ENCODE data around the gene YES1.

Gene YES1

GRCh38 chr18:840516-840915 lies 28.5 kb upstream of the YES1 start:
- no peak overlapping the region for H2AK5ac ChIP-seq (ENCODE audit: low read depth, low read length)
- H2BK5ac ChIP-seq (ENCODE audit: low read length), result no peak overlapping the region
- DNase-seq (ENCODE audit: low spot score), result no peak
- no peak overlapping the region for H3K9ac ChIP-seq (ENCODE audit: low read depth, low read length, poor library complexity)
- H2AFZ ChIP-seq (ENCODE audit: low read length), result no peak overlapping the region
- no peak overlapping the region for H3K4me2 ChIP-seq (ENCODE audit: insufficient read depth, low read length, poor library complexity, severe bottlenecking)
- no peak overlapping the region for H3K4ac ChIP-seq (ENCODE audit: low read length)
- H3K36me3 ChIP-seq (replicated peaks in 1 of 2; ENCODE audit: control insufficient read depth in 2 of 2, insufficient read depth in 2 of 2, low read length in 2 of 2), result no peaks in the 10 kb centered on the region
- H2BK12ac ChIP-seq (ENCODE audit: low read length), result no peak overlapping the region
- H3K4me3 ChIP-seq (ENCODE audit: low read length in 2 of 2), result no peak overlapping the region
- no CpG with 5 or more reads among the region's 2 CpGs for whole genome bisulfite sequencing, 2 donors (ENCODE audit: extremely low coverage in 2 of 2, insufficient read length in 2 of 2, insufficient replicate concordance in 1 of 2)
- no peaks in the 10 kb centered on the region for H3K79me1 ChIP-seq (ENCODE audit: low read depth, low read length)
- H2BK120ac ChIP-seq (ENCODE audit: low read depth, low read length), result no peak overlapping the region
- peaks cover 0 to 2% of the 10 kb centered on the region in 2 donors for H3K4me1 ChIP-seq (ENCODE audit: control insufficient read depth in 2 of 2, insufficient read depth in 1 of 2, low read depth in 1 of 2, low read length in 2 of 2)
- H3K27ac ChIP-seq (replicated peaks; ENCODE audit: low read length), result no peak overlapping the region
- H3K9me3 ChIP-seq (replicated peaks in 1 of 2; ENCODE audit: control insufficient read depth in 2 of 2, insufficient read depth in 1 of 2, low read depth in 1 of 2, low read length in 2 of 2), result no peaks in the 10 kb centered on the region
- H3K27me3 ChIP-seq (ENCODE audit: control insufficient read depth in 3 of 3, insufficient read depth in 3 of 3, low read depth in 1 of 3, low read length in 3 of 3), result no peaks in the 10 kb centered on the region
- no peak overlapping the region for H3K23ac ChIP-seq (ENCODE audit: low read depth, low read length, poor library complexity)
- H3K14ac ChIP-seq (ENCODE audit: low read length), result no peak overlapping the region
- no peak overlapping the region for H3K18ac ChIP-seq (ENCODE audit: low read length)
- H2BK15ac ChIP-seq (ENCODE audit: low read length), result no peak overlapping the region
- H4K8ac ChIP-seq (ENCODE audit: low read depth, low read length), result no peak overlapping the region
- no peak overlapping the region for H4K91ac ChIP-seq (ENCODE audit: low read depth, low read length, poor library complexity)

DNA sequence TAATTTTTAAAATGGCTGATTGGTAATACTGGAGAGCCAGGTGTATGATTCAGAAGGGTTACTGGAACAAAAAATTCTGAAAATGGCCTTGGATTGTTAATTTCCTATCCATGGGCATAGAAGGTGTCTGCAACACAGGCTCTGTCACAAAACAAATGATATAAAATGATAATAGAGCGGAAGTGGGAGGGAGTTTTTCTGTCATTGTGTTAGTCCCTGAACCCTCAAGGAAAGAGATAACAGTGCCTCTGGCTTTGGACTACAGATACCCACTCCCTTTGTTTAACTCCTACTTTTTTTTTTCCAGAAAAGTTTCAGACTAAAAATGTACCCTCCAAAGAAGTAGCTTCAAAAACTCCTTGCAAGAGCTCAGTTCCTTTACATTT lies 28.0 kb upstream of the YES1 start:
- Histone ChIP-seq H3K18ac (ENCODE audit: low read length) (no peak overlapping the region), H3K9me3 (replicated peaks in 1 of 2; ENCODE audit: control insufficient read depth in 2 of 2, insufficient read depth in 1 of 2, low read depth in 1 of 2, low read length in 2 of 2) (no peaks in the 10 kb centered on the region), H3K23ac (ENCODE audit: low read depth, low read length, poor library complexity) (no peak overlapping the region), H2BK120ac (ENCODE audit: low read depth, low read length) (no peak overlapping the region), H3K4me3 (ENCODE audit: low read length in 2 of 2) (no peak overlapping the region), H3K27ac (replicated peaks; ENCODE audit: low read length) (no peak overlapping the region), H3K79me1 (ENCODE audit: low read depth, low read length) (no peaks in the 10 kb centered on the region), H2BK15ac (ENCODE audit: low read length) (no peak overlapping the region), H3K9ac (ENCODE audit: low read depth, low read length, poor library complexity) (no peak overlapping the region), H2BK12ac (ENCODE audit: low read length) (no peak overlapping the region), H2BK5ac (ENCODE audit: low read length) (no peak overlapping the region), H2AFZ (ENCODE audit: low read length) (no peak overlapping the region), H4K8ac (ENCODE audit: low read depth, low read length) (no peak overlapping the region), H3K4me2 (ENCODE audit: insufficient read depth, low read length, poor library complexity, severe bottlenecking) (no peak overlapping the region), H3K4me1 (ENCODE audit: control insufficient read depth in 2 of 2, insufficient read depth in 1 of 2, low read depth in 1 of 2, low read length in 2 of 2) (peaks cover 0 to 2% of the 10 kb centered on the region in 2 donors), H2AK5ac (ENCODE audit: low read depth, low read length) (no peak overlapping the region), H4K91ac (ENCODE audit: low read depth, low read length, poor library complexity) (no peak overlapping the region), H3K36me3 (replicated peaks in 1 of 2; ENCODE audit: control insufficient read depth in 2 of 2, insufficient read depth in 2 of 2, low read length in 2 of 2) (no peaks in the 10 kb centered on the region), H3K27me3 (ENCODE audit: control insufficient read depth in 3 of 3, insufficient read depth in 3 of 3, low read depth in 1 of 3, low read length in 3 of 3) (no peaks in the 10 kb centered on the region), H3K4ac (ENCODE audit: low read length) (no peak overlapping the region), H3K14ac (ENCODE audit: low read length) (no peak overlapping the region)
- DNase-seq (ENCODE audit: low spot score), result no peak
- WGBS, 2 donors (ENCODE audit: extremely low coverage in 2 of 2, insufficient read length in 2 of 2, insufficient replicate concordance in 1 of 2), result no CpG with 5 or more reads among the region's 1 CpG

DNA sequence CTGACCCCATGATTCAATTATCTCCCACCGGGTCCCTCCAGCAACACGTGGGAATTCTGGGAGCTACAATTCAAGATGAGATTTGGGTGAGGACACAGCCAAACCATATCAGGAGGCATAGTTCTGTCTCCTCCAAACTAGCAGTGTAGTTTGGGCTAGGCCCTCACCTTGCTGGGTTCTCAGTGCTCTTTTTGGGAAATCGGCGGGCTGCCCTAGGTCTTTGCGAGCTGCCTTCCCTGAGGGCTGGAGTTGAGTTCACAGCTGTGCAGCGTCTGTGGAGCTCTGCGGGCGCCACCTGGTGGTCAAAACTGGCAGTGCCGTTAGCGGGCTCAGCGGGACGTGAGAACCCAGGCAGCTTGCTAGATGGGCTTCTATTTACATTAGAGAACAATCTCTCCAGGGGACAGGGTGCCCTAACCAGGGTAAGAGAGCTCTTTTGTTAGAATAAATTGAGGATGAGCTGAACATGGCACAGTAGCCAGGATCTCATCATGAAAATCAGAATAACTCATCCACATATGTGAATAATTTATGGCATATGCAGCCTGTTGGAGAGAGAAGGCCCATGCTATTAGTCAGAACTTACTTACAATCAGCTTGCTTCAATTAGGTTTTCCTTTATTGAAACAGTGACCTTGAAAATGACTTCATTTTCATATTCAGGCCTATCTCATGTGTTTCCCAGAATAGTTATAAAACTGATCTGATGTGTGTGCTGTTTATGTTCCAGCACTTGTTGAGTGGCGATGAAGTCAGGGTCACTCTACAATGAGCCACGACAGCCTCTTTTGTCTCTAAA lies 27.4 kb upstream of the YES1 start:
- Histone ChIP-seq H3K18ac (ENCODE audit: low read length) (peak overlapping the region; percentile 35), H2BK12ac (ENCODE audit: low read length) (no peak overlapping the region), H3K79me1 (ENCODE audit: low read depth, low read length) (no peaks in the 10 kb centered on the region), H3K9ac (ENCODE audit: low read depth, low read length, poor library complexity) (no peak overlapping the region), H3K23ac (ENCODE audit: low read depth, low read length, poor library complexity) (peak overlapping the region; percentile 23), H3K4me3 (ENCODE audit: low read length in 2 of 2) (peak overlapping the region in 1 of 2 donors; percentile 30), H2AK5ac (ENCODE audit: low read depth, low read length) (no peak overlapping the region), H2BK120ac (ENCODE audit: low read depth, low read length) (no peak overlapping the region), H4K8ac (ENCODE audit: low read depth, low read length) (no peak overlapping the region), H3K4me1 (ENCODE audit: control insufficient read depth in 2 of 2, insufficient read depth in 1 of 2, low read depth in 1 of 2, low read length in 2 of 2) (peaks cover 0 to 2% of the 10 kb centered on the region in 2 donors), H3K14ac (ENCODE audit: low read length) (no peak overlapping the region), H2BK15ac (ENCODE audit: low read length) (no peak overlapping the region), H3K27me3 (ENCODE audit: control insufficient read depth in 3 of 3, insufficient read depth in 3 of 3, low read depth in 1 of 3, low read length in 3 of 3) (no peaks in the 10 kb centered on the region), H2BK5ac (ENCODE audit: low read length) (no peak overlapping the region), H4K91ac (ENCODE audit: low read depth, low read length, poor library complexity) (no peak overlapping the region), H3K4me2 (ENCODE audit: insufficient read depth, low read length, poor library complexity, severe bottlenecking) (no peak overlapping the region), H3K9me3 (replicated peaks in 1 of 2; ENCODE audit: control insufficient read depth in 2 of 2, insufficient read depth in 1 of 2, low read depth in 1 of 2, low read length in 2 of 2) (no peaks in the 10 kb centered on the region), H3K36me3 (replicated peaks in 1 of 2; ENCODE audit: control insufficient read depth in 2 of 2, insufficient read depth in 2 of 2, low read length in 2 of 2) (no peaks in the 10 kb centered on the region), H3K27ac (replicated peaks; ENCODE audit: low read length) (no peak overlapping the region), H3K4ac (ENCODE audit: low read length) (no peak overlapping the region), H2AFZ (ENCODE audit: low read length) (peak overlapping the region; percentile 91)
- DNase-seq (ENCODE audit: low spot score), result peak; percentile 76
- no CpG with 5 or more reads among the region's 14 CpGs for WGBS, 2 donors (ENCODE audit: extremely low coverage in 2 of 2, insufficient read length in 2 of 2, insufficient replicate concordance in 1 of 2)

- H3K9me3 ChIP-seq (replicated peaks in 1 of 2; ENCODE audit: control insufficient read depth in 2 of 2, insufficient read depth in 1 of 2, low read depth in 1 of 2, low read length in 2 of 2), result no peaks in the 10 kb centered on the region
- H3K4me3 ChIP-seq (ENCODE audit: low read length in 2 of 2), result no peak overlapping the region
- no peak overlapping the region for H2BK15ac ChIP-seq (ENCODE audit: low read length)
- no peak overlapping the region for H4K91ac ChIP-seq (ENCODE audit: low read depth, low read length, poor library complexity)
- DNase-seq (ENCODE audit: low spot score), result no peak
- H2AFZ ChIP-seq (ENCODE audit: low read length), result no peak overlapping the region
- no peaks in the 10 kb centered on the region for H3K79me1 ChIP-seq (ENCODE audit: low read depth, low read length)
- H3K9ac ChIP-seq (ENCODE audit: low read depth, low read length, poor library complexity), result no peak overlapping the region
- WGBS, 2 donors (ENCODE audit: extremely low coverage in 2 of 2, insufficient read length in 2 of 2, insufficient replicate concordance in 1 of 2), result no CpG with 5 or more reads among the region's 2 CpGs
- no peaks in the 10 kb centered on the region for H3K36me3 ChIP-seq (replicated peaks in 1 of 2; ENCODE audit: control insufficient read depth in 2 of 2, insufficient read depth in 2 of 2, low read length in 2 of 2)
- H2AK5ac ChIP-seq (ENCODE audit: low read depth, low read length), result no peak overlapping the region
- no peak overlapping the region for H3K23ac ChIP-seq (ENCODE audit: low read depth, low read length, poor library complexity)
- H3K14ac ChIP-seq (ENCODE audit: low read length), result no peak overlapping the region
- no peak overlapping the region for H2BK12ac ChIP-seq (ENCODE audit: low read length)
- no peak overlapping the region for H3K4ac ChIP-seq (ENCODE audit: low read length)
- no peak overlapping the region for H3K18ac ChIP-seq (ENCODE audit: low read length)
- no peak overlapping the region for H4K8ac ChIP-seq (ENCODE audit: low read depth, low read length)
- no peaks in the 10 kb centered on the region for H3K27me3 ChIP-seq (ENCODE audit: control insufficient read depth in 3 of 3, insufficient read depth in 3 of 3, low read depth in 1 of 3, low read length in 3 of 3)
- no peak overlapping the region for H2BK5ac ChIP-seq (ENCODE audit: low read length)
- H3K4me2 ChIP-seq (ENCODE audit: insufficient read depth, low read length, poor library complexity, severe bottlenecking), result no peak overlapping the region
- peaks cover 0 to 2% of the 10 kb centered on the region in 2 donors for H3K4me1 ChIP-seq (ENCODE audit: control insufficient read depth in 2 of 2, insufficient read depth in 1 of 2, low read depth in 1 of 2, low read length in 2 of 2)
- H3K27ac ChIP-seq (replicated peaks; ENCODE audit: low read length), result no peak overlapping the region
- H2BK120ac ChIP-seq (ENCODE audit: low read depth, low read length), result no peak overlapping the region
These were observed 25.9 kb upstream of the YES1 start for GRCh38 chr18:837922-838321.

All from neuronal stem cell (in vitro differentiated cells).